Brain microvascular endothelial cell (primary cell): ENCODE results near the gene CRAT.
"Not testable (repeated sequence)": the region's sequence is repeated elsewhere in the genome, so short reads cannot be mapped to it uniquely, and the experiment has no call there.

Experiments
- DNase-seq: peaks from one replicate; pipeline ENCODE4 v3.0.0-alpha.2; 2020
- H3K27ac ChIP-seq: fragments of 250-450 bp; sonication (Bioruptor Pico); 2 replicates; pipeline ENCODE4 v1.5.1; 2020; ENCODE audit warnings: mild to moderate bottlenecking, moderate library complexity
- H3K27me3 ChIP-seq: fragments of 250-450 bp; sonication (Bioruptor Pico); replicated peaks from 2 replicates; pipeline ENCODE4 v1.5.1; 2020; ENCODE audit warnings: mild to moderate bottlenecking
- H3K36me3 ChIP-seq: fragments of 250-450 bp; sonication (Bioruptor Pico); replicated peaks from 2 replicates; pipeline ENCODE4 v1.5.1; 2020; ENCODE audit warnings: mild to moderate bottlenecking
- H3K4me3 ChIP-seq: 2 replicates; pipeline ENCODE4 v1.5.1; 2011; ENCODE audit warnings: low read depth, mild to moderate bottlenecking, control low read depth, low read length, moderate library complexity
- CTCF ChIP-seq: IDR thresholded peaks from 2 replicates; pipeline ENCODE4 v1.5.1; 2011; ENCODE audit warnings: low read depth, mild to moderate bottlenecking, moderate library complexity, low read length, control low read depth, inconsistent platforms; ENCODE audit errors: missing control alignments
- in situ Hi-C: cut with HindIII; loops from 2 replicates; pipeline ENCODE4 v1.10.0; 2017; ENCODE audit warnings: low sequenced_read_pairs, low pct_ligation_motif_present

CRAT gene

GRCh38 chr9:129136446-129137035, 25.9 kb upstream of the CRAT start:
- Histone ChIP-seq H3K4me3 (no peak overlapping the region), H3K27ac (no peak overlapping the region), H3K27me3 (no peaks in the 10 kb centered on the region), H3K36me3 (peaks cover 46% of the 10 kb centered on the region)
- no peak for DNase-seq
- in situ Hi-C loops: loop anchor here (10.0 kb wide), 1 partner anchor 488 kb away; the partner anchor contains the start of genes C9orf50 and NTMT1
- TF ChIP-seq CTCF: no peak

- no peak for TF ChIP-seq CTCF
- DNase-seq: no peak
- Histone ChIP-seq H3K4me3 (no peak overlapping the region), H3K27ac (no peak overlapping the region), H3K27me3 (no peaks in the 10 kb centered on the region), H3K36me3 (peaks cover 55% of the 10 kb centered on the region)
- in situ Hi-C loops: loop anchor here (10.0 kb wide), 1 partner anchor 489 kb away; the partner anchor contains the start of genes C9orf50 and NTMT1
Measured at GRCh38 chr9:129135476-129135875, 24.9 kb upstream of the CRAT start.

DNA sequence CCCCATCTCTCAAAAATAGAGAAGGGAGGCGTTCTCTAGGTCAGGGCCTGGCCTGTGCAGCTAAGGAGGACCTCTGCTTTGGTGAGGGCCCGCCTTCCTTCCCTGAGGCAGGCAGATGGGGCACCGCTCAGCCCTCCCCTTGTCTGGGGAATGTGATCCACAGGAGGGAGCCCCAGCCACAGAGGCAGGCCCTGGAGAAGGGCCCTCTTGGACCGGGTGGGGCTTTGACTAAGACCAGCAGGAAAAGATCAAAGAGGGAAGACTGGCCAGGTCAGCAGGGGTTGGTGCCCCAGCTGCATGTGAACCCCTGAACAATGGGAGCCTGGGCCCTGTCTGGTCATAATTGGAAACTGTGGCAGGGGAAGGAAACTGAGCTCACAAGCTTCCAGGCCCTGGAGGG, 22.5 kb upstream of the CRAT start:
- H3K27me3 ChIP-seq: no peaks in the 10 kb centered on the region
- no peak for DNase-seq
- no peak overlapping the region for H3K4me3 ChIP-seq
- H3K36me3 ChIP-seq: peaks cover 58% of the 10 kb centered on the region
- in situ Hi-C loops: loop anchor here (10.0 kb wide), 1 partner anchor 492 kb away; the partner anchor contains the start of genes C9orf50 and NTMT1
- no peak overlapping the region for H3K27ac ChIP-seq
- TF ChIP-seq CTCF: no peak

GRCh38 chr9:129131300-129132145, 20.9 kb upstream of the CRAT start:
- in situ Hi-C loops: loop anchor here (10.0 kb wide), 1 partner anchor 493 kb away; the partner anchor contains the start of genes C9orf50 and NTMT1
- peak; percentile 100 for TF ChIP-seq CTCF
- Histone ChIP-seq H3K27ac (no peak overlapping the region), H3K36me3 (peaks cover 49% of the 10 kb centered on the region), H3K27me3 (no peaks in the 10 kb centered on the region), H3K4me3 (no peak overlapping the region)
- peak; percentile 60 for DNase-seq

GRCh38 chr9:129130791-129131190, 20.2 kb upstream of the CRAT start:
- no peak overlapping the region for H3K4me3 ChIP-seq
- TF ChIP-seq CTCF: no peak
- no peak for DNase-seq
- no peaks in the 10 kb centered on the region for H3K27me3 ChIP-seq
- H3K27ac ChIP-seq: no peak overlapping the region
- H3K36me3 ChIP-seq: peaks cover 45% of the 10 kb centered on the region
- in situ Hi-C loops: loop anchor here (10.0 kb wide), 1 partner anchor 494 kb away; the partner anchor contains the start of genes C9orf50 and NTMT1

DNA sequence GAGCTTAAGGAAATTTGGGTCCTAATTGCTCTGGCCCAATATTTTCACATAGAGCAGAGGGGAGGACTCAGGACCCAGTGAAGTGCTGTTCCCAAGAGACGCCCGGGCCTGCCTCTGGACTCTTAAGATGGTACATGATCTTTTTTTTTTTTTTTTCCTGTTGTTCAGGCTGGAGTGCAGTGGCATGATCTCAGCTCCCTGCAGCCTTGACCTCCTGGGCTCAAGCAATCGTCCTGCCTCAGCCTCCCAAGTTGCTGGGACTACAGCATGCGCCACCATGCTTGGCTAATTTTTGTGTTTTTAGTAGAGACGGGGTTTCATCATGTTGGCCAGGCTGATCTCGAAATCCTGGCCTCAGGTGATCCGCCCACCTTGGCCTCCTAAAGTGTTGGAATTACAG, 19.7 kb upstream of the CRAT start:
- H3K4me3 ChIP-seq, H3K27me3 ChIP-seq, H3K27ac ChIP-seq, DNase-seq: not testable (repeated sequence)
- in situ Hi-C loops: loop anchor here (10.0 kb wide), 1 partner anchor 495 kb away; the partner anchor contains the start of genes C9orf50 and NTMT1
- H3K36me3 ChIP-seq: peaks cover 41% of the 10 kb centered on the region
